GM19043 (cell line): Measurements from ENCODE around the gene CAB39.

ENCODE experiments used
- ATAC-seq: cut with Tn5 transposase; IDR thresholded peaks from one replicate; pipeline ENCODE4 v1.9.1; 2021; ENCODE audit warnings: low read depth; ENCODE audit not compliant: unreplicated experiment

CAB39 gene

DNA sequence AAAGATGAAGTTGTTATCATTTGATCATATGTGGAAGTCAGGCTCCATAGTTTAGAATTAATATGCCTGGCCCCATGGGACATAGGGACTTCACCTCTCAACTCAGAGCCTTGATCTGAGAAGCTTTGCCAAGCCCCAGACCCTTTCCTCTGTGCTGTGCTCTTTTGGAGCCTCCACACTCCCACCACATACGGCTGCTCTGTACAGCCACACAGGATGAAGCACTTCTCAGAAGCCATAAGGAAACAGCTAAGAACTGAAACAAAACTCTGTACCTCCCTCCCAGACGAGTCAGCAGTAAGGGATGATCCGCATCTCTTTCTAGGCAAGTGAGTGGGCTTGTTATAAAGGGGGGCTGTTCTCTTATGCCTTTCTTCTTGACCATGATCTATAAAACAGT lies 66.5 kb downstream of the CAB39 start:
- no peak for ATAC-seq

- no peak for ATAC-seq
Observed at GRCh38 chr2:230779607-230780006, 67.0 kb downstream of the CAB39 start.

- ATAC-seq: no peak
Observed at GRCh38 chr2:230781130-230781797, 68.6 kb downstream of the CAB39 start.

- no peak for ATAC-seq
Observed at GRCh38 chr2:230783101-230783500, 70.5 kb downstream of the CAB39 start.

DNA sequence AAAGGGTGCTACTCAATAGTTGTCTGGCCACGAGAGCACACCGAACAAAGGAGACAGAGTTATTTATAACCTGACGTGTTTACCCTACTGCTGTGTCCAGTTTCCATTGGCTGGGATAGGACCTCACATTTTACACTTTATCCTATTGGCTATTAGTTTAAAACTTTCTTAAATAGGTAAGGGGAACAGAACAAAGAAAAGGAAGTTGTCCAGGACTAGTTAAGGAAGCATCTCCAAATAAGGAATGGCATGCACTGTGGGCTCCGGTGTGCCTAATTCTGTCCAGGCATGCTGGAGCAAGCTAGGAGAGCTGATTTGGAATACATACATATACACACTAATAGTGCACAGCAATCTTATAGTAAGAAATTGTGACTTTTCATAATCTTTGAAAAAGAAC lies 72.2 kb downstream of the CAB39 start:
- no peak for ATAC-seq

DNA sequence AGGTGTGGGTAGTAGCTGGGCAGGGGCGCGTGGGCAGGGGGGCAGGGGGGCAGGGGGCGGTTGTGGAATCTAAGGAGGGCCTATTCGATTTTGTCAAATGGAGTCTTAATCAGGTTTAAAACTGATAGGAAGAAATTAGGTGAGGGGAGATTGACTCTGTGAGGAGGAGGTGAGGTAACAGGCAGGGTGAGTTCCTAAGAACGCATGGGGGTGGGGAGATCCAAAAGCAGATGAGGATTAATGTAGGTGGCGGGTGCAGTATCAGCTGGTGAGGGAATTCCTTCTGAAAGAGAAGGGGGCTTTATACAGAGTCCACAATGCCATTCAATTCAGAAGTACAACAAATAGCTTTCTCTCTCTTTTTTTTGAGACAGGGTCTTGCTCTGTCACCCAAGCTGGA lies 72.7 kb downstream of the CAB39 start:
- no peak for ATAC-seq

DNA sequence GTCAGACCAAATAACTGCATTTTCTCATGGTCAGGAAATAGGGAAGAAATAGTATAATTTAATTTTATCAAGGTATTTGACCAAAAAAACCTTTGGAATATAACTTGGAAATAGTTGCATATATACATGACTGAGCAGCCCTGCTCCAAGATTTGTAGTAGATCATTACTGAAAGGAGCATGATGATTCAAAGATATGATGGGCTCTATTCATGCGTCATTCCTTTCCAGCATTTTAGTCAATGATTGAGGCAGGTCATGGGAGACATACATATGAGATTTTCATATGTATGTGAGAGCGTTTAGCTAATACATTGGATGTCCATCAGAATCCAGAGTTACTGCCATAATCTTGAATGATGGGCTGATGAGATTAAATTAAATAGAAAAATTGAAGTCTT lies 74.5 kb downstream of the CAB39 start:
- no peak for ATAC-seq

DNA sequence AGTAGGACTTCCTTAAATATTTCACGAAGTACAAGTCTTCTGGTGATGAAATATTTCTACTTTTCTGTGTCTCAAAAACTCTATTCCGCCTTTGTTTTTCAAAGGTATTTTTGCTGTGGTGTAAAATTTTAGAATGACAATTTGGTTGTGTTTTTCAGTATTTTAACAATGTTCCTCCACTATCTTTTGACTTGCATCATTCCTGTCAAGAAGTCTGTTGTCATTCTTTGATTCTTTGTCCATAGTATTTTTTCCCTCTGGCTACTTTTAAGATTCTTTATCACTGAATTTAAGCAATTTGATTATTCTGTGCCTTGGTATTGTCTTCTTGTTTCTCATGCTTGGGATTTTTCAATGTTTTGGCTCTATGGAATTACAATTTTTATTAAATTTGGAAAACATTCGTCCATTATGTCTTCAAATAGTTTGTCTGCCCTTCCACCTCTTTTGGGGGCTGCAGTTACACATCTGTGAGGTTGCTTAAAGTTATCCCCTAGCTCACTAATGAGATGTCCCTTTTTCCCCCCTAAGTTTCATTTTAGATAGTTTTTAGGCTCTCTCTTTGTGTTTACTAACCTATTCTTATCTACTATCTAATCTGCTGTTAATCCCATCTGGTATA lies 76.0 kb downstream of the CAB39 start:
- no peak for ATAC-seq

DNA sequence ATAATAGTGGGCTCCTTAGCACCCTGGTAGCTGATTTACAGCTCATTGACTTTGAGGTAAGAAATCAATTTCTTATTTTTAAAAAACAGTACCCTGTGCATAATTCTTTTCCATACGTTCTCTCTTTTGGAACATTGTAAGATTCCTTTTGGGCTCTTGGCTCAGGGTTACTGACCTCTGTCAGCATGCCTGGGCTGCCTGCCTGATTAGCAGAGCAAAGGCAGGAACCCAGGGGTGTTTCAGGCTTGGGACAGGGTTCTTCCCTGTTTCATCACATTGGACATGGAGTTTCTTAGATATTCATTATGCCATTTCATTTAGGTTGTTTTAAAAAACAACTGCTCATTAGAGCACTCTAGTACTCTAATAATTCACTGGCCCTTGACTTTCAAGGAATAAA lies 78.3 kb downstream of the CAB39 start:
- ATAC-seq: no peak

DNA sequence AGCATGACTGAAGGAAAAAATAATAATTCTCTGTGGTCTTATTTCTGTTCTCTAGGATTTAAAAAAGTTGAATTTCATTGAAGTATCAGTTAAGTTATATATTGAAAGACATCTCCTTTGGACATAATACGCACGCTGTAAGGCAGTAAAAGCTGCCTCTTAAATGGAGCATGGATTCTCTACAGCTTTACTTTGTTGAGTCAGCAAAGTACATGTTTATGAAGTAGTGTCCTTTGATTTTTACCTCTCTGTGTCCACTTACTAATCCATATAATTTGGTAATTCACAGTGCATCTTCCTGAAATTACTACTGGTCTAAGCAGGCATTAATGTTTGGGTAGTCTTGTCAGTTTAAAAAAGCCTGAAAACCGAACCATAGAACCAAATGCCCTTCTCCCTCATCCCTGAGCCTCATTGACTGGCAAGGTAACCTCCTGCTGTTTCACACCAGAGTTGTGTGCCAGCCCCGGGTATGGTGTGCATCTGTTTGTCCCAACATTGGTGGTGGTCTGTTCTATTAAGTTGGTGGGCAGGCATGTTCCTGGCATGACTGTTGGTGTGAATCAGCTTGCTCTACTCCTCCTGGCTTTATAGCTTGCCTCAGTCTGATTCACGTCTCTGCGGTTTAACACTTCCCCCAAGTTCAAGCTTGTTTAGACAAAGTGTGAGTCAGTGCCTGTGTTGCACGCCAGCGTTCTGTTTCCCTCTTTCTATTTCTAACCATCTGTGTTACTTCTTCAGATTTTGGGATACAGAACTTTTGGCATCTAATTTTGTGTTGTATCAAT lies 81.1 kb downstream of the CAB39 start:
- ATAC-seq: peak; percentile 61

GRCh38 chr2:230794497-230794896 lies 81.9 kb downstream of the CAB39 start:
- no peak for ATAC-seq

GRCh38 chr2:230795856-230796255 lies 83.2 kb downstream of the CAB39 start:
- ATAC-seq: no peak

GRCh38 chr2:230796280-230796862 lies 83.7 kb downstream of the CAB39 start:
- no peak for ATAC-seq

DNA sequence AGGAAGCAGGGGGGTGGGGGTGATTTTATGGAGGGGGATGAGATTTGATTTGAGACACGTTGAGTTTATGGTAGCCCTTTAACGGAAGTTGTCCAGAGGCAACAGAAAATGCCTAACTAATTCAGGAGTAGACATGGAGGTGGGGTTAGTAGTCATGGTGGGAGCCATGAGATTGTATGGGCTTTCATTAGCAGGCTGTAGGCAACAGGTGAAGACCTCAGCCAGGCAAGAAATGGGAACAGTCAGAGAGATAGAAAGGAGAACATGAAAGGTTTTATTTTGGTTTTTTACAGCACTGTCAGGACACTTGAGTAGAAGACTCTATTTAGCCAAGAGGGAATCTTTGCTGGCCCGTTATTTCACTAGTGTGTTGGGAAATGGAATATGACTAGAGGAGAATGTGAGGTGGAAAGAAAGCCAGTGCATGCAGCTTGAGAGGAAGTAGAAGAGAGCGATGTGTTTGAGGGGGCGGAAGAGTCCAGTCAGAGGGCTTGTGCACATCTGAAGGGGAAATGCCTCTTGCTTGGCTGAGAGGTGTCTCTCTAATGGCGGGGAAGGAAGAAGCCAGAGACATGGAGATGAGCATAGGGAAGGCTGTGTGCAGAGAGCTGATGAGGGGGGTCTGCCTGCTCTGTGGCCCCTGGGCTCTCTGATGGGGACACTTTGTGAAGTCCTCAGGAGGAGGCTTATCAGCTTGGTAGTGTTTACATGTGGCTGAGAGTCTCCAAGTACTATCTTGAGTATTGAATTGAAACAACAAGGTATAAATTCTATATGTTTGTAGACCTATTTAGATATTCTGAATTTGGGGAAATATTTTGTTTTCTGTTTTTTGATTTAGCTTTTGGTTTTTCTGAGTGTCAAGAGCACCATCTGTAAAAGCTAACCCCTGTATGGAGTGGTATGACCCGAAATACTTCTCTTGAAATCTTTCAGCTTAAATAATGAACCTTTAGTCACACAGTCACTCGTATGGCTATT lies 85.2 kb downstream of the CAB39 start:
- no peak for ATAC-seq

DNA sequence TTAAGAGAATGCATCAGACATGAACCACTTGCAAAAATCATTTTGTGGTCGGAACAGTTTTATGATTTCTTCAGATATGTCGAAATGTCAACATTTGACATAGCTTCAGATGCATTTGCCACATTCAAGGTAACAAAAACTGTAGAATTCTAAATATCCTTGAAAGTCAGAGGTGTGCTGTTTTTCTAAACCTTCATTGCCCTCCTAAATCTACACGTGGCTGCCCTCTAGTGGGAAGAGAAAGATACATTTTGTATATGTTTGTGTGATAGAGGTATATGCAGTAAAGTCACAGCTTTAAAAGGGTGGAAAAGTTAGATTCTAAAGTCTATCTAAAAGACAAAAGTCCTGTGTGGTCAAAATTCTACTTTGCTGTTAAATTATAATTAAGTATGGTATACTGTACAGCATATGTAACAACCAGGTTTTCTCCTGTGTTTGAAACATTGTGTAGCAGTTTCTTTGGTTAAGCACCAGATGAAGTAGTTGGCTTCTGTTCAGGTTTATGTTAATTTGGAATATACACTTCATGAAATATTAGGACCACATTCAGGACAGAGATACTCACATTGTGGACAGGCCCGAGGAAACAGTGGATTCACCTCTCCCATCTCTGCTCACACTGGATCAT lies 86.2 kb downstream of the CAB39 start:
- no peak for ATAC-seq

- ATAC-seq: no peak
Observed at GRCh38 chr2:230805353-230806017, 92.8 kb downstream of the CAB39 start.

GRCh38 chr2:230807729-230808128 lies 95.1 kb downstream of the CAB39 start:
- ATAC-seq: no peak

- ATAC-seq: no peak
Observed at GRCh38 chr2:230809015-230809414, 96.4 kb downstream of the CAB39 start.

DNA sequence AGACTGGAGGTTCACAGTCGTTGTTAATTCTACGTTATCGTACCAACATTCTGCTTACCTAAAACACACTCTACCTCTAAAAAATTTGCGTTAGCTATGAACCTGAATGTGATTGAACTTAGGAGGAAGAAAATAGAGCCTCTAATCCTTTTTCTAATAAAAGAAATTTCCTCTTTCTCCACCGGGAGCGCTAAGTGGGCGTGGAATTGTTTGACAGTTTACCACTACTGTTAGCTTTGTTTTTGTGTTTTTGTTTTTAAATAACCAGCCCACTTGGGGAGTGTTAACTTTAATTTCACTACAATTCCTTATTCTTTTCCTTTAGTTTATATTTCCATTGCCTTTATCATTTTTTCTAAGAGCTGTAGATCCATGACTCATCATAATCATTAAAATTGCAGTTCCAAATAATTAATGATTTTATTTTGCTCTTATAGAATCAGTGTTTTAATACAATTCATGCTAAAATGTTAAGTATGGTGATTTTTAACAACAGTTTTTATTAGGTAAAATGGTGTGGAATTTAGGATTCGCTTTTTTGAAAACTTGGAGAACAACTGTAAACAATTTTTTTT lies 97.1 kb downstream of the CAB39 start:
- no peak for ATAC-seq
